GM12878 (cell line): ENCODE measurements around the gene PTPRN2. TPM values are rescaled to one million over a fixed set of nuclear protein-coding genes. Genes with fewer than 3 reads are reported as not detected.

Source experiments
- ATAC-seq: fragments of 200-7000 bp; cut with Tn5 transposase; 3 replicates; pipeline ENCODE4 v1.9.1; 2020; ENCODE audit warnings: mild to moderate bottlenecking, moderate library complexity
- BruUV-seq: library from RNA; stranded (reverse); fragments of 400-500 nt; replicated peaks from 2 replicates; lab custom pipeline; 2021; lab: Mats Ljungman, UMichigan
- CTCF ChIA-PET: fragments of 300-600 bp; sonication (Branson Sonifier 250); formaldehyde crosslinking; extraction: SDS; loops from one replicate; lab custom pipeline; 2021; ENCODE audit warnings: inconsistent platforms; lab: Yijun Ruan, JAX
- POLR2A ChIA-PET: fragments of 350-600 bp; formaldehyde crosslinking; extraction: SDS; loops from one replicate; lab custom pipeline; 2021; ENCODE audit warnings: inconsistent platforms; lab: Charles Lee
- RAD21 ChIA-PET: fragments of 300-600 bp; sonication (Branson Sonifier 250); formaldehyde crosslinking; loops from one replicate; lab custom pipeline; 2023; ENCODE audit warnings: antibody characterized with exemption; ENCODE audit not compliant: unreplicated experiment; lab: Charles Lee
- SMC1A ChIA-PET: fragments of 300-600 bp; sonication (Branson Sonifier 250); formaldehyde crosslinking; loops from one replicate; lab custom pipeline; 2023; ENCODE audit not compliant: unreplicated experiment, uncharacterized antibody; lab: Charles Lee
- DNase-seq: peaks from one replicate; pipeline ENCODE4 v3.0.0-alpha.2; 2011; ENCODE audit warnings: low read depth, low spot score
- FAIRE-seq: peaks from 3 replicates; lab custom pipeline; 2011; peaks lifted over from hg19 to GRCh38; lab: Jason Lieb, UNC
- H2AFZ ChIP-seq: 2 replicates; pipeline ENCODE4 v1.6.0; 2011; ENCODE audit warnings: low read depth, low read length, control low read depth; ENCODE audit not compliant: control insufficient read depth
- H3K27ac ChIP-seq: 2 replicates; pipeline ENCODE4 v1.5.1; 2011; ENCODE audit warnings: control low read depth; ENCODE audit not compliant: control insufficient read depth, insufficient read depth
- H3K27me3 ChIP-seq, 2 experiments: replicated peaks in 1 of 2; 2 replicates each; pipeline versions ENCODE4 v1.6.0 to v1.6.1; 2011; ENCODE audit warnings: low read length in 1 of 2; ENCODE audit not compliant: control insufficient read depth in 2 of 2, insufficient read depth in 2 of 2
- H3K36me3 ChIP-seq, 2 experiments: 2 replicates each; pipeline ENCODE4 v1.5.1; 2011; ENCODE audit warnings: low read length in 1 of 2; ENCODE audit not compliant: control insufficient read depth in 2 of 2, insufficient read depth in 2 of 2
- H3K4me1 ChIP-seq: 2 replicates; pipeline ENCODE4 v1.6.1; 2011; ENCODE audit warnings: mild to moderate bottlenecking, low read length, moderate library complexity, mixed read lengths; ENCODE audit not compliant: control insufficient read depth, insufficient read depth
- H3K4me2 ChIP-seq: 2 replicates; pipeline ENCODE4 v1.6.0; 2011; ENCODE audit warnings: control low read depth; ENCODE audit not compliant: control insufficient read depth, insufficient read depth
- H3K4me3 ChIP-seq: fragments of 200-600 bp; sonication (generic); 2 replicates; pipeline ENCODE4 v1.5.1; 2016
- H3K79me2 ChIP-seq: 2 replicates; pipeline ENCODE4 v1.6.0; 2011; ENCODE audit warnings: low read length; ENCODE audit not compliant: control insufficient read depth, insufficient read depth
- H3K9ac ChIP-seq: 2 replicates; pipeline ENCODE4 v1.8.0; 2011; ENCODE audit warnings: low read length, control low read depth, mixed read lengths; ENCODE audit not compliant: control insufficient read depth, insufficient read depth
- H3K9me3 ChIP-seq: replicated peaks from 3 replicates; pipeline ENCODE4 v1.5.1; 2011; ENCODE audit warnings: mild to moderate bottlenecking, low read length; ENCODE audit not compliant: control insufficient read depth, insufficient read depth
- H4K20me1 ChIP-seq: 2 replicates; pipeline ENCODE4 v1.6.0; 2011; ENCODE audit not compliant: control insufficient read depth, insufficient read depth
- NFIC ChIP-seq: IDR thresholded peaks from 2 replicates; pipeline ENCODE4 v1.6.1; 2012; ENCODE audit warnings: low read depth, mild to moderate bottlenecking, inconsistent platforms, low read length, moderate library complexity
- NFYB ChIP-seq: IDR thresholded peaks from 2 replicates; pipeline ENCODE4 v1.6.1; 2011; ENCODE audit warnings: low read depth, mild to moderate bottlenecking, low read length, improper control_type of control experiment, moderate library complexity; ENCODE audit not compliant: insufficient read depth
- PAX8 ChIP-seq: fragments of 450-650 bp; IDR thresholded peaks from 2 replicates; pipeline ENCODE4 v1.6.1; 2017; ENCODE audit warnings: mild to moderate bottlenecking, moderate library complexity
- RAD51 ChIP-seq: fragments of 450-650 bp; IDR thresholded peaks from 2 replicates; pipeline ENCODE4 v1.6.1; 2016; ENCODE audit warnings: moderate library complexity, mild to moderate bottlenecking, inconsistent platforms
- RBBP5 ChIP-seq: fragments of 200-600 bp; sonication (generic); conservative IDR thresholded peaks from 2 replicates; pipeline ENCODE4 v1.6.1; 2016
- STAT1 ChIP-seq: fragments of 450-650 bp; conservative IDR thresholded peaks from 2 replicates; pipeline ENCODE4 v1.6.1; 2014; ENCODE audit warnings: antibody characterized with exemption, mild to moderate bottlenecking
- TBL1XR1 ChIP-seq: IDR thresholded peaks from 2 replicates; pipeline ENCODE4 v1.6.1; 2012; ENCODE audit warnings: low read depth, low read length, improper control_type of control experiment
- ZNF217 ChIP-seq: fragments of 450-650 bp; IDR thresholded peaks from 2 replicates; pipeline ENCODE4 v1.6.1; 2017; ENCODE audit warnings: antibody characterized with exemption, mild to moderate bottlenecking
- WGBS: methylation state at CpG from one replicate; pipeline ENCODE4 v1.1.6; 2016; ENCODE audit warnings: low lambda C conversion rate; ENCODE audit not compliant: insufficient replicate concordance, insufficient coverage; ENCODE audit errors: missing lambda C conversion rate; 5-methylcytosine and 5-hydroxymethylcytosine counted together
- in situ Hi-C: fragments of 300-500 bp; cut with MboI; formaldehyde crosslinking; loops from 9 replicates; pipeline ENCODE4 v1.14.3; 2018; ENCODE audit warnings: mixed read lengths
- intact Hi-C: fragments of 100-400 bp; cut with micrococcal nuclease; formaldehyde crosslinking; loops from one replicate; pipeline ENCODE4 v1.14.2; 2022; ENCODE audit not compliant: unreplicated experiment
- polyA plus RNA-seq, 11 experiments: library from polyadenylated mRNA; depleted of rRNA in 4 of 11; unstranded in 6 of 11; stranded (reverse) in 5 of 11; fragments of >200 nt; fragmentation: Nextera tagmentation in 4 of 11; fragmentation: Illumina TruSeq in 1 of 11; extraction: Ambion mirVana in 4 of 11; extraction: Trizol in 1 of 11; gene quantifications; 1 replicate in 1 of 11; 2 replicates in 10 of 11; pipeline versions ENCODE4 v1.2.1 to v1.2.3, GENCODE V29; 2011 to 2016; ENCODE audit warnings: inconsistent platforms in 2 of 11, missing spikeins in 2 of 11, low read depth in 1 of 11
- total RNA-seq, 4 experiments: library from RNA; depleted of rRNA in 3 of 4; stranded (reverse); fragments of >200 nt in 3 of 4; fragmentation: Illumina TruSeq in 1 of 4; extraction: Trizol in 1 of 4; gene quantifications; 2 replicates each; pipeline versions ENCODE4 v1.2.1 to v1.2.3, GENCODE V29; 2013 to 2021
- TF ChIP-seq, protein P1 (sequence below): fragments of 450-650 bp; IDR thresholded peaks from 2 replicates; pipeline ENCODE4 v1.6.1; 2017; ENCODE audit warnings: mild to moderate bottlenecking, low read depth, inconsistent platforms; ENCODE audit not compliant: poor library complexity, severe bottlenecking
- TF ChIP-seq, protein P2 (sequence below): fragments of 450-650 bp; formaldehyde crosslinking; IDR thresholded peaks from 2 replicates; pipeline ENCODE4 v1.4.0; 2022; ENCODE audit warnings: mild to moderate bottlenecking, moderate library complexity
- TF ChIP-seq, protein P3 (sequence below): fragments of 450-650 bp; IDR thresholded peaks from 2 replicates; pipeline ENCODE4 v1.6.1; 2017; ENCODE audit warnings: low read depth, mild to moderate bottlenecking, moderate library complexity
- TF ChIP-seq, protein P4 (sequence below): fragments of 450-650 bp; IDR thresholded peaks from 2 replicates; pipeline ENCODE4 v1.6.1; 2017; ENCODE audit warnings: mild to moderate bottlenecking, moderate library complexity

PTPRN2 gene
- total and polyA plus RNA-seq, 10 of the 15 experiments (the other 5 are each of a cell fraction or from before 2014, with no cell fraction given): 5.4 TPM; not detected in 9

DNA sequence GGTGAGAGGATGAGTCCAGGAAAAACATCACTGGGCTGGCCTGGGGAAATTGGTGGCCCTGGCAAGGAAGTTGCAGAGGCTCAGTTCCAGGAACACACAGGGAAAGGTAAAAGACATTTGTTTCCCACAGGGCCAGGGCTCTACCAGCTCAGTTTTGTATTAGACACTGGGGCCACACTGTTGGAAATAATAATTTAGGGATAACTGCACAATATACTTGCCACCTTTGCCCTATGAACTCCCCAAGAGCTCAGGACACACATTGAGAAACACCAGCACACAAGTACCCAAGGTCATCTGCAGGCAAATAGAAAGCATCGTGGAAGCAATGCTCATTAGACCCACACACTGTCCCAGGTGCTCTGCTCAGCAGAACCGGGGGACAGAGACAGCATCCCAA lies 617.6 kb downstream of the PTPRN2 start (continued):
- TF ChIP-seq, protein P1, sequence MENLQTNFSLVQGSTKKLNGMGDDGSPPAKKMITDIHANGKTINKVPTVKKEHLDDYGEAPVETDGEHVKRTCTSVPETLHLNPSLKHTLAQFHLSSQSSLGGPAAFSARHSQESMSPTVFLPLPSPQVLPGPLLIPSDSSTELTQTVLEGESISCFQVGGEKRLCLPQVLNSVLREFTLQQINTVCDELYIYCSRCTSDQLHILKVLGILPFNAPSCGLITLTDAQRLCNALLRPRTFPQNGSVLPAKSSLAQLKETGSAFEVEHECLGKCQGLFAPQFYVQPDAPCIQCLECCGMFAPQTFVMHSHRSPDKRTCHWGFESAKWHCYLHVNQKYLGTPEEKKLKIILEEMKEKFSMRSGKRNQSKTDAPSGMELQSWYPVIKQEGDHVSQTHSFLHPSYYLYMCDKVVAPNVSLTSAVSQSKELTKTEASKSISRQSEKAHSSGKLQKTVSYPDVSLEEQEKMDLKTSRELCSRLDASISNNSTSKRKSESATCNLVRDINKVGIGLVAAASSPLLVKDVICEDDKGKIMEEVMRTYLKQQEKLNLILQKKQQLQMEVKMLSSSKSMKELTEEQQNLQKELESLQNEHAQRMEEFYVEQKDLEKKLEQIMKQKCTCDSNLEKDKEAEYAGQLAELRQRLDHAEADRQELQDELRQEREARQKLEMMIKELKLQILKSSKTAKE: no peak
- no peak for TF ChIP-seq STAT1

DNA sequence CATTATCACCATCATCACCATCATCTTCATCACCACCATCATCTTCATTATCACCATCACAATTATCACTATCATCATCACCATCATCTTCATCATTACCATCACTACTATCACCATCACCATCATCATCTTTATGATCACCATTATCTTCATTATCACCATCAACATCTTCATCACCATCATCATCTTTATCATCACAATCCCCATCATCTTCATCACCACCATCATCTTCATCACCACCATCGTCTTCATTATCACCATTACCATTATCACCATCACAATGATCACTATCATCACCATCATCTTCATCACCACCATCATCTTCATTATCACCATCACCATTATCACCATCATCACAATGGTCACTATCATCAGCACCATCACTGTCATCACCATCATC lies 621.1 kb downstream of the PTPRN2 start:
- Histone ChIP-seq H3K27me3 (no peaks in the 10 kb centered on the region), H3K4me2 (no peak overlapping the region), H3K9ac (no peak overlapping the region), H4K20me1 (no peaks in the 10 kb centered on the region), H3K4me3 (no peak overlapping the region), H3K79me2 (no peaks in the 10 kb centered on the region), H3K9me3 (no peaks in the 10 kb centered on the region; the same call in 1 of the 3 replicates), H2AFZ (no peak overlapping the region), H3K27ac (no peak overlapping the region), H3K36me3 (no peaks in the 10 kb centered on the region), H3K4me1 (no peaks in the 10 kb centered on the region)
- WGBS: 0% methylated on average over 1 of the region's 1 CpG
- RAD21 ChIA-PET: no interaction called here
- DNase-seq (no peak), ATAC-seq (no peak), FAIRE-seq (no peak)
- POLR2A ChIA-PET: no interaction called here
- CTCF ChIA-PET: no interaction called here
- SMC1A ChIA-PET: no interaction called here
- in situ Hi-C loops (no loop called here), intact Hi-C loops (no loop called here)
- BruUV-seq: no TSS peak
- TF ChIP-seq ZNF217 (no peak), TBL1XR1 (no peak), PAX8 (no peak), STAT1 (no peak), NFIC (no peak), RBBP5 (no peak), NFYB (no peak), RAD51 (no peak)
- TF ChIP-seq, protein P2, sequence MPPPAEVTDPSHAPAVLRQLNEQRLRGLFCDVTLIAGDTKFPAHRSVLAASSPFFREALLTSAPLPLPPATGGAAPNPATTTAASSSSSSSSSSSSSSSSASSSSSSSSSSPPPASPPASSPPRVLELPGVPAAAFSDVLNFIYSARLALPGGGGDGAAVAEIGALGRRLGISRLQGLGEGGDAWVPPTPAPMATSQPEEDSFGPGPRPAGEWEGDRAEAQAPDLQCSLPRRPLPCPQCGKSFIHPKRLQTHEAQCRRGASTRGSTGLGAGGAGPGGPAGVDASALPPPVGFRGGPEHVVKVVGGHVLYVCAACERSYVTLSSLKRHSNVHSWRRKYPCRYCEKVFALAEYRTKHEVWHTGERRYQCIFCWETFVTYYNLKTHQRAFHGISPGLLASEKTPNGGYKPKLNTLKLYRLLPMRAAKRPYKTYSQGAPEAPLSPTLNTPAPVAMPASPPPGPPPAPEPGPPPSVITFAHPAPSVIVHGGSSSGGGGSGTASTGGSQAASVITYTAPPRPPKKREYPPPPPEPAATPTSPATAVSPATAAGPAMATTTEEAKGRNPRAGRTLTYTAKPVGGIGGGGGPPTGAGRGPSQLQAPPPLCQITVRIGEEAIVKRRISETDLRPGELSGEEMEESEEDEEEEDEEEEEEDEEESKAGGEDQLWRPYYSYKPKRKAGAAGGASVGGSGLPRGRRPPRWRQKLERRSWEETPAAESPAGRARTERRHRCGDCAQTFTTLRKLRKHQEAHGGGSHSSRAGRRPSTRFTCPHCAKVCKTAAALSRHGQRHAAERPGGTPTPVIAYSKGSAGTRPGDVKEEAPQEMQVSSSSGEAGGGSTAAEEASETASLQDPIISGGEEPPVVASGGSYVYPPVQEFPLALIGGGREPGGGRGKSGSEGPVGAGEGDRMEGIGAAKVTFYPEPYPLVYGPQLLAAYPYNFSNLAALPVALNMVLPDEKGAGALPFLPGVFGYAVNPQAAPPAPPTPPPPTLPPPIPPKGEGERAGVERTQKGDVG (CRISPR knock-in tag): no peak
- TF ChIP-seq, protein P3, sequence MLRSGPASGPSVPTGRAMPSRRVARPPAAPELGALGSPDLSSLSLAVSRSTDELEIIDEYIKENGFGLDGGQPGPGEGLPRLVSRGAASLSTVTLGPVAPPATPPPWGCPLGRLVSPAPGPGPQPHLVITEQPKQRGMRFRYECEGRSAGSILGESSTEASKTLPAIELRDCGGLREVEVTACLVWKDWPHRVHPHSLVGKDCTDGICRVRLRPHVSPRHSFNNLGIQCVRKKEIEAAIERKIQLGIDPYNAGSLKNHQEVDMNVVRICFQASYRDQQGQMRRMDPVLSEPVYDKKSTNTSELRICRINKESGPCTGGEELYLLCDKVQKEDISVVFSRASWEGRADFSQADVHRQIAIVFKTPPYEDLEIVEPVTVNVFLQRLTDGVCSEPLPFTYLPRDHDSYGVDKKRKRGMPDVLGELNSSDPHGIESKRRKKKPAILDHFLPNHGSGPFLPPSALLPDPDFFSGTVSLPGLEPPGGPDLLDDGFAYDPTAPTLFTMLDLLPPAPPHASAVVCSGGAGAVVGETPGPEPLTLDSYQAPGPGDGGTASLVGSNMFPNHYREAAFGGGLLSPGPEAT: no peak
- TF ChIP-seq, protein P4, sequence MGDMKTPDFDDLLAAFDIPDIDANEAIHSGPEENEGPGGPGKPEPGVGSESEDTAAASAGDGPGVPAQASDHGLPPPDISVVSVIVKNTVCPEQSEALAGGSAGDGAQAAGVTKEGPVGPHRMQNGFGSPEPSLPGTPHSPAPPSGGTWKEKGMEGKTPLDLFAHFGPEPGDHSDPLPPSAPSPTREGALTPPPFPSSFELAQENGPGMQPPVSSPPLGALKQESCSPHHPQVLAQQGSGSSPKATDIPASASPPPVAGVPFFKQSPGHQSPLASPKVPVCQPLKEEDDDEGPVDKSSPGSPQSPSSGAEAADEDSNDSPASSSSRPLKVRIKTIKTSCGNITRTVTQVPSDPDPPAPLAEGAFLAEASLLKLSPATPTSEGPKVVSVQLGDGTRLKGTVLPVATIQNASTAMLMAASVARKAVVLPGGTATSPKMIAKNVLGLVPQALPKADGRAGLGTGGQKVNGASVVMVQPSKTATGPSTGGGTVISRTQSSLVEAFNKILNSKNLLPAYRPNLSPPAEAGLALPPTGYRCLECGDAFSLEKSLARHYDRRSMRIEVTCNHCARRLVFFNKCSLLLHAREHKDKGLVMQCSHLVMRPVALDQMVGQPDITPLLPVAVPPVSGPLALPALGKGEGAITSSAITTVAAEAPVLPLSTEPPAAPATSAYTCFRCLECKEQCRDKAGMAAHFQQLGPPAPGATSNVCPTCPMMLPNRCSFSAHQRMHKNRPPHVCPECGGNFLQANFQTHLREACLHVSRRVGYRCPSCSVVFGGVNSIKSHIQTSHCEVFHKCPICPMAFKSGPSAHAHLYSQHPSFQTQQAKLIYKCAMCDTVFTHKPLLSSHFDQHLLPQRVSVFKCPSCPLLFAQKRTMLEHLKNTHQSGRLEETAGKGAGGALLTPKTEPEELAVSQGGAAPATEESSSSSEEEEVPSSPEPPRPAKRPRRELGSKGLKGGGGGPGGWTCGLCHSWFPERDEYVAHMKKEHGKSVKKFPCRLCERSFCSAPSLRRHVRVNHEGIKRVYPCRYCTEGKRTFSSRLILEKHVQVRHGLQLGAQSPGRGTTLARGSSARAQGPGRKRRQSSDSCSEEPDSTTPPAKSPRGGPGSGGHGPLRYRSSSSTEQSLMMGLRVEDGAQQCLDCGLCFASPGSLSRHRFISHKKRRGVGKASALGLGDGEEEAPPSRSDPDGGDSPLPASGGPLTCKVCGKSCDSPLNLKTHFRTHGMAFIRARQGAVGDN: no peak
